Endothelial cell of umbilical vein (primary cell): Measurements from ENCODE around the gene MAML2. TPM values are rescaled to one million over a fixed set of nuclear protein-coding genes. Genes with fewer than 3 reads are reported as not detected.
A peak's percentile ranks its signal among the peaks of the same experiment; 100 is the strongest.

Experiments
- BruUV-seq: library from RNA; stranded (reverse); fragments of 400-500 nt; replicated peaks from 2 replicates; lab custom pipeline; 2021; lab: Mats Ljungman, UMichigan
- CTCF ChIA-PET: fragments of 300-600, 350-600 bp; sonication (Branson Sonifier 250); formaldehyde crosslinking; loops from one replicate; lab custom pipeline; 2021; ENCODE audit warnings: antibody characterized with exemption, inconsistent platforms; lab: Charles Lee
- POLR2A ChIA-PET: fragments of 300-600, 350-600 bp; sonication (Branson Sonifier 250); formaldehyde crosslinking; loops from one replicate; lab custom pipeline; 2021; ENCODE audit warnings: antibody characterized with exemption, inconsistent platforms; lab: Charles Lee
- DNase-seq: peaks from one replicate; pipeline ENCODE4 v3.0.0-alpha.2; 2011; ENCODE audit warnings: low read depth, low spot score
- FAIRE-seq: peaks from 2 replicates; lab custom pipeline; 2011; peaks lifted over from hg19 to GRCh38; lab: Jason Lieb, UNC
- H2AFZ ChIP-seq: 2 replicates; pipeline ENCODE4 v1.6.0; 2012; ENCODE audit warnings: low read depth, low read length, control low read depth, inconsistent platforms
- H3K27ac ChIP-seq: 2 replicates; pipeline ENCODE4 v1.5.1; 2011; ENCODE audit warnings: low read depth, mild to moderate bottlenecking, control low read depth, low read length, moderate library complexity; ENCODE audit not compliant: insufficient read depth
- H3K27me3 ChIP-seq, 2 experiments: 2 replicates each; pipeline versions ENCODE4 v1.6.0 to v1.6.1; 2011; ENCODE audit warnings: low read length in 2 of 2, mixed read lengths in 1 of 2; ENCODE audit not compliant: control insufficient read depth in 2 of 2, insufficient read depth in 2 of 2
- H3K36me3 ChIP-seq, 2 experiments: 2 replicates in 1 of 2; 3 replicates in 1 of 2; pipeline ENCODE4 v1.5.1; 2011; ENCODE audit warnings: low read length in 2 of 2, mild to moderate bottlenecking in 1 of 2, moderate library complexity in 1 of 2; ENCODE audit not compliant: control insufficient read depth in 2 of 2, insufficient read depth in 2 of 2; ENCODE audit errors: extremely low read depth in 1 of 2
- H3K4me1 ChIP-seq: 3 replicates; pipeline ENCODE4 v1.5.1; 2011; ENCODE audit warnings: mild to moderate bottlenecking, low read length; ENCODE audit not compliant: control insufficient read depth, insufficient read depth; ENCODE audit errors: extremely low read depth
- H3K4me2 ChIP-seq: 2 replicates; pipeline ENCODE4 v1.6.1; 2011; ENCODE audit warnings: low read length, control low read depth, mixed read lengths; ENCODE audit not compliant: insufficient read depth
- H3K4me3 ChIP-seq, 3 experiments: fragments of 200-600 bp in 1 of 3; sonication (generic), shearing (Covaris generic) in 1 of 3; replicated peaks in 1 of 3; 2 replicates each; pipeline ENCODE4 v1.5.1; 2011 to 2016; ENCODE audit warnings: control low read depth in 3 of 3, low read length in 3 of 3, mild to moderate bottlenecking in 2 of 3, inconsistent platforms in 1 of 3, low read depth in 1 of 3, moderate library complexity in 1 of 3; ENCODE audit not compliant: insufficient read depth in 1 of 3
- H3K79me2 ChIP-seq: 2 replicates; pipeline ENCODE4 v1.6.0; 2012; ENCODE audit warnings: low read length, inconsistent platforms; ENCODE audit not compliant: control insufficient read depth, insufficient read depth
- H3K9ac ChIP-seq: replicated peaks from 2 replicates; pipeline ENCODE3; 2011; ENCODE audit warnings: low read length, control low read depth; ENCODE audit not compliant: insufficient read depth; ENCODE audit errors: extremely low read depth
- H3K9me1 ChIP-seq: replicated peaks from 3 replicates; pipeline ENCODE4 v1.6.0; 2011; ENCODE audit warnings: mild to moderate bottlenecking, low read length; ENCODE audit not compliant: control insufficient read depth, insufficient read depth; ENCODE audit errors: extremely low read depth
- H3K9me3 ChIP-seq: replicated peaks from 2 replicates; pipeline ENCODE4 v1.5.1; 2012; ENCODE audit warnings: low read length, inconsistent platforms; ENCODE audit not compliant: control insufficient read depth, insufficient read depth
- H4K20me1 ChIP-seq: replicated peaks from 2 replicates; pipeline ENCODE3; 2011; ENCODE audit warnings: mild to moderate bottlenecking, low read length; ENCODE audit not compliant: control insufficient read depth, insufficient read depth; ENCODE audit errors: extremely low read depth
- EZH2 ChIP-seq: IDR thresholded peaks from 2 replicates; pipeline ENCODE4 v1.6.1; 2012; ENCODE audit warnings: borderline replicate concordance, low read depth, mild to moderate bottlenecking, moderate library complexity, low read length, inconsistent platforms; ENCODE audit not compliant: severe bottlenecking
- FOS ChIP-seq: IDR thresholded peaks from 2 replicates; pipeline ENCODE4 v1.6.1; 2011; ENCODE audit warnings: mild to moderate bottlenecking, low read length, moderate library complexity, borderline replicate concordance; ENCODE audit not compliant: insufficient read depth
- GATA2 ChIP-seq: IDR thresholded peaks from 2 replicates; pipeline ENCODE4 v1.7.0; 2011; ENCODE audit warnings: low read depth, mild to moderate bottlenecking, moderate library complexity, mixed read lengths, low read length; ENCODE audit not compliant: insufficient read length, insufficient read depth
- JUN ChIP-seq: IDR thresholded peaks from 2 replicates; pipeline ENCODE4 v1.6.1; 2011; ENCODE audit warnings: borderline replicate concordance, low read depth; ENCODE audit not compliant: insufficient read length, insufficient read depth
- MYC ChIP-seq: IDR thresholded peaks from one replicate; pipeline ENCODE4 v1.6.1; 2011; ENCODE audit warnings: mild to moderate bottlenecking, low read depth, low read length
- POLR2A ChIP-seq: IDR thresholded peaks from 2 replicates; pipeline ENCODE4 v1.6.1; 2012; ENCODE audit warnings: low read depth, mild to moderate bottlenecking, control low read depth, low read length
- POLR2AphosphoS5 ChIP-seq: IDR thresholded peaks from 2 replicates; pipeline ENCODE4 v1.6.1; 2012; ENCODE audit warnings: low read depth, mild to moderate bottlenecking, control low read depth, low read length, moderate library complexity; ENCODE audit not compliant: insufficient read depth
- dilution Hi-C: fragments of 300-500 bp; cut with MboI; formaldehyde crosslinking; loops from one replicate; pipeline ENCODE4 v1.15.0; 2019; ENCODE audit warnings: low sequenced_read_pairs; ENCODE audit not compliant: extremely low pct_ligation_motif_present
- intact Hi-C: fragments of 100-400 bp; cut with micrococcal nuclease; formaldehyde crosslinking; loops from one replicate; pipeline ENCODE4 v1.10.0; 2022
- polyA plus RNA-seq, 4 experiments: library from polyadenylated mRNA; depleted of rRNA in 3 of 4; stranded (reverse) in 3 of 4; unstranded in 1 of 4; fragments of >200 nt; gene quantifications; 2 replicates each; pipeline versions ENCODE4 v1.2.1 to v1.2.3, GENCODE V29; 2011 to 2012; ENCODE audit warnings: missing spikeins in 1 of 4
- total RNA-seq: library from RNA; stranded (reverse); gene quantifications from 2 replicates; pipeline ENCODE4 v1.2.3, GENCODE V29; 2021
- TF ChIP-seq, protein P1 (sequence below), 2 donors: IDR thresholded peaks; 1 replicate in 1 of 2; 2 replicates in 1 of 2; pipeline ENCODE4 v1.5.1; 2011; ENCODE audit warnings: low read length in 2 of 2, mild to moderate bottlenecking in 2 of 2, moderate library complexity in 2 of 2, control low read depth in 1 of 2, inconsistent platforms in 1 of 2, low read depth in 1 of 2; ENCODE audit not compliant: insufficient read depth in 1 of 2; ENCODE audit errors: extremely low read depth in 1 of 2
- TF ChIP-seq, protein P2 (sequence below): IDR thresholded peaks from 2 replicates; pipeline ENCODE4 v1.6.1; 2011; ENCODE audit not compliant: insufficient read depth, insufficient read length

Gene MAML2
- total and polyA plus RNA-seq, 2 donors (not counting 3 experiments of a cell fraction or from before 2014, with no cell fraction given): 12.4 to 16.8 TPM

GRCh38 chr11:96127596-96127959, 215.4 kb downstream of the MAML2 start:
- no peak overlapping the region for H3K4me3 ChIP-seq
- no TSS peak for BruUV-seq
- TF ChIP-seq FOS (no peak), EZH2 (no peak), POLR2AphosphoS5 (no peak), JUN (no peak), POLR2A (no peak), MYC (no peak), GATA2 (no peak)
- TF ChIP-seq, protein P1, sequence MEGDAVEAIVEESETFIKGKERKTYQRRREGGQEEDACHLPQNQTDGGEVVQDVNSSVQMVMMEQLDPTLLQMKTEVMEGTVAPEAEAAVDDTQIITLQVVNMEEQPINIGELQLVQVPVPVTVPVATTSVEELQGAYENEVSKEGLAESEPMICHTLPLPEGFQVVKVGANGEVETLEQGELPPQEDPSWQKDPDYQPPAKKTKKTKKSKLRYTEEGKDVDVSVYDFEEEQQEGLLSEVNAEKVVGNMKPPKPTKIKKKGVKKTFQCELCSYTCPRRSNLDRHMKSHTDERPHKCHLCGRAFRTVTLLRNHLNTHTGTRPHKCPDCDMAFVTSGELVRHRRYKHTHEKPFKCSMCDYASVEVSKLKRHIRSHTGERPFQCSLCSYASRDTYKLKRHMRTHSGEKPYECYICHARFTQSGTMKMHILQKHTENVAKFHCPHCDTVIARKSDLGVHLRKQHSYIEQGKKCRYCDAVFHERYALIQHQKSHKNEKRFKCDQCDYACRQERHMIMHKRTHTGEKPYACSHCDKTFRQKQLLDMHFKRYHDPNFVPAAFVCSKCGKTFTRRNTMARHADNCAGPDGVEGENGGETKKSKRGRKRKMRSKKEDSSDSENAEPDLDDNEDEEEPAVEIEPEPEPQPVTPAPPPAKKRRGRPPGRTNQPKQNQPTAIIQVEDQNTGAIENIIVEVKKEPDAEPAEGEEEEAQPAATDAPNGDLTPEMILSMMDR (IDR thresholded peaks at IDR 0.05; ENCODE audit: extremely low read depth in 1 of 2, insufficient read depth in 1 of 2, low read depth in 1 of 2, low read length in 2 of 2): no peak
- TF ChIP-seq, protein P2, sequence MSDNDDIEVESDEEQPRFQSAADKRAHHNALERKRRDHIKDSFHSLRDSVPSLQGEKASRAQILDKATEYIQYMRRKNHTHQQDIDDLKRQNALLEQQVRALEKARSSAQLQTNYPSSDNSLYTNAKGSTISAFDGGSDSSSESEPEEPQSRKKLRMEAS: no peak
- peaks cover 4% of the 10 kb centered on the region for H3K4me1 ChIP-seq
- FAIRE-seq (peak; percentile 73), DNase-seq (peak; percentile 66)
- H3K79me2 ChIP-seq: no peaks in the 10 kb centered on the region
- no peak overlapping the region for H2AFZ ChIP-seq
- no peak overlapping the region for H3K4me2 ChIP-seq
- H3K36me3 ChIP-seq: no peaks in the 10 kb centered on the region
- intact Hi-C loops (no loop called here), dilution Hi-C loops (no loop called here)
- ChIA-PET CTCF (interaction anchor here (1.3 to 2.1 kb wide), 4 partner anchors 10 to 215 kb away, joined by 3 to 9 read pairs (median 4); partner anchors contain the start of gene MAML2), POLR2A (no interaction called here)
- H3K27me3 ChIP-seq: no peaks in the 10 kb centered on the region
- H3K9ac ChIP-seq: no peak overlapping the region
- H4K20me1 ChIP-seq: no peaks in the 10 kb centered on the region
- H3K27ac ChIP-seq: no peak overlapping the region
- no peaks in the 10 kb centered on the region for H3K9me3 ChIP-seq
- no peaks in the 10 kb centered on the region for H3K9me1 ChIP-seq
